ENCODE measurements around the gene NR4A2.

The NR4A2 gene

GRCh38 chr2:156356014-156356754, 23.7 kb upstream of the NR4A2 start:
- no peak for TF ChIP-seq CTCF (IDR thresholded peaks at IDR 0.05; ENCODE audit: borderline replicate concordance, control extremely low read depth, extremely low read depth, insufficient read depth, missing control alignments)
- in situ Hi-C loops (cut with MboI; ENCODE audit: low sequenced_read_pairs, unreplicated experiment), result no loop called here
- DNase-seq (ENCODE audit: low spot score), result no peak

GRCh38 chr2:156352911-156353310, 20.4 kb upstream of the NR4A2 start:
- in situ Hi-C loops (cut with MboI; ENCODE audit: low sequenced_read_pairs, unreplicated experiment), result no loop called here
- no peak for TF ChIP-seq CTCF (IDR thresholded peaks at IDR 0.05; ENCODE audit: borderline replicate concordance, control extremely low read depth, extremely low read depth, insufficient read depth, missing control alignments)
- no peak for DNase-seq (ENCODE audit: low spot score)

DNA sequence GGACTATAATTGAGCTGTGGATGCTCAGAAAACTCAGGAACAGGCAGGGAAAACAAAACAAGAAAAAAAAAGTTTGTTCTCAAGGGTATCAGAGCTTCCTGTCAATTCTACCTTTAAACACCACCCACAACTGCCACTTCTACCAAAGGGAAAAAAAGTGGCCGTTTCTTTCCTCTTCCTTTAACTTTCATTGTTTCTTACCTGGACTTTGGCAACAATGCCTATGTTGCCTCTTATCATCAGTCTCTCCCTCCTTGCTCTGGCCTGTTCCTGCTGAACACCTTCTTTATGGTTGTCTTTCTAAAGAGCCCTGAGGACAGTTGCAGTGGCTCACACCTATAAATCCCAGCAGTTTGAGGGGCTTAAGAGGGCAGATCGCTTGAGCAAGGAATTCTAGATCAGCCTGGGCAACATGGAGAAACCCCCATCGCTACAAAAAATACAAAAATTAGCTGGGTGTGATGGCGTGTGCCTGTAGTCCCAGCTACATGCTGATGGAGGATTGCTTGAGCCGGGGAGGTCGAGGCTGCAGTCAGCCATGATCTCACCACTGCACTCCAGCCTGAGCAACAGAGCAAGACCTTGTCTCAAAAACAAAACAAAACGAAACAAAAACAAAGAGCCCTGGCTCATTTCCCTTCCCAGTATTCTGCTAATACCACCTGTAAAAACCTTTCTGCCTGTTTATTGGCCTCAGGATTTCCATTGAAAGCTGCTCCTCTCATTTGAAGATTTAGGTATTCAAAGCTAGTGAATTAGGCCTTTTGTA, 18.0 kb upstream of the NR4A2 start:
- DNase-seq (ENCODE audit: low spot score), result no peak
- in situ Hi-C loops (cut with MboI; ENCODE audit: low sequenced_read_pairs, unreplicated experiment), result no loop called here
- TF ChIP-seq CTCF (IDR thresholded peaks at IDR 0.05; ENCODE audit: borderline replicate concordance, control extremely low read depth, extremely low read depth, insufficient read depth, missing control alignments), result no peak

- DNase-seq (ENCODE audit: low spot score), result no peak
- in situ Hi-C loops (cut with MboI; ENCODE audit: low sequenced_read_pairs, unreplicated experiment), result loop anchor here (10.0 kb wide), 1 partner anchor 235 kb away; no protein-coding TSS in a partner anchor
- no peak for TF ChIP-seq CTCF (IDR thresholded peaks at IDR 0.05; ENCODE audit: borderline replicate concordance, control extremely low read depth, extremely low read depth, insufficient read depth, missing control alignments)
Measured at GRCh38 chr2:156349605-156350004, 17.1 kb upstream of the NR4A2 start.

- no peak for TF ChIP-seq CTCF (IDR thresholded peaks at IDR 0.05; ENCODE audit: borderline replicate concordance, control extremely low read depth, extremely low read depth, insufficient read depth, missing control alignments)
- DNase-seq (ENCODE audit: low spot score), result no peak
- in situ Hi-C loops (cut with MboI; ENCODE audit: low sequenced_read_pairs, unreplicated experiment), result loop anchor here (10.0 kb wide), 1 partner anchor 236 kb away; no protein-coding TSS in a partner anchor
Measured at GRCh38 chr2:156349161-156349560, 16.6 kb upstream of the NR4A2 start.

DNA sequence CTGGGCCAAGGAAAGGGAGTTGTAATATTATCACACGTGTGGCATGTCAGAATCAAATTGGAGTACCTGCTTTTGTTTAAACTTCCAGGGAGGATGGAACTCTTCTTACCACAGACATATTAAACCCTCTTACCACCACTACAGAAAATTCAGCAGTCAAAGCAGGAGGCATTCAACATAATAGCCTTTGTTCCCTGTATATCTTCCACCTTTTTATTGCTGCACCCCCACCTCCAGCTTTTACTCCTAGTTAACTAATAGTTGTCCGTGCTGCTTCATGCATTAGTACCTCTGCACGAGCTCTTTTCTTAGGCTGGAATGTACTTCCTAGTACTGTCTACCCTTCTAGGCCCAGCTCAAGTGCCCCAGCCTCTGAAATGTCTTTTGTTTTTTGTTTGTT, 14.9 kb upstream of the NR4A2 start:
- no peak for DNase-seq (ENCODE audit: low spot score)
- in situ Hi-C loops (cut with MboI; ENCODE audit: low sequenced_read_pairs, unreplicated experiment), result loop anchor here (10.0 kb wide), 1 partner anchor 237 kb away; no protein-coding TSS in a partner anchor
- no peak for TF ChIP-seq CTCF (IDR thresholded peaks at IDR 0.05; ENCODE audit: borderline replicate concordance, control extremely low read depth, extremely low read depth, insufficient read depth, missing control alignments)

Data from GM13976 (cell line).